Ascending aorta (tissue), 2 donors: Measurements from ENCODE around the gene SYTL3. TPM values are rescaled to one million over a fixed set of nuclear protein-coding genes. Genes with fewer than 3 reads are reported as not detected.

Experiments
- DNase-seq, 2 donors: peaks; one replicate each; pipeline ENCODE4 v3.0.0-alpha.2; 2019; ENCODE audit warnings: low spot score in 2 of 2
- H3K27ac ChIP-seq, 2 donors: fragments of 200-600 bp; sonication (generic); one replicate each; pipeline ENCODE4 v1.5.1; 2016 to 2017; ENCODE audit warnings: mild to moderate bottlenecking in 1 of 2
- H3K27me3 ChIP-seq: fragments of 200-600 bp; sonication (generic); one replicate; pipeline ENCODE4 v1.5.1; 2017
- H3K36me3 ChIP-seq, 2 donors: fragments of 200-600 bp; sonication (generic); one replicate each; pipeline ENCODE4 v1.5.1; 2016
- H3K4me1 ChIP-seq, 2 donors: fragments of 200-600 bp; sonication (generic); one replicate each; pipeline ENCODE4 v1.5.1; 2016 to 2017; ENCODE audit warnings: mild to moderate bottlenecking in 1 of 2
- H3K4me3 ChIP-seq, 2 donors: fragments of 200-600 bp; sonication (generic); one replicate each; pipeline ENCODE4 v1.5.1; 2016 to 2017; ENCODE audit warnings: mild to moderate bottlenecking in 1 of 2
- H3K9me3 ChIP-seq, 2 donors: fragments of 200-600 bp; sonication (generic); one replicate each; pipeline ENCODE4 v1.5.1; 2016
- CTCF ChIP-seq, 3 experiments: fragments of 200-600 bp in 2 of 3; fragments of 450-650 bp in 1 of 3; sonication (generic) in 2 of 3; IDR thresholded peaks; one replicate each; pipeline ENCODE4 v1.5.1; 2016 to 2019; ENCODE audit warnings: antibody characterized with exemption in 3 of 3, mild to moderate bottlenecking in 1 of 3, moderate library complexity in 1 of 3
- intact Hi-C: fragments of 100-400 bp; cut with DNase I; formaldehyde crosslinking; loops from one replicate; pipeline ENCODE4 v1.15.1; 2023
- total RNA-seq: library from RNA; depleted of rRNA; stranded (reverse); fragments of >200 nt; gene quantifications from one replicate; pipeline ENCODE4 v1.1.0, GENCODE V29; 2016

The SYTL3 gene
- total RNA-seq, 1 donor from 2014 or later = 4.7 TPM

- Histone ChIP-seq H3K36me3 (no peaks in the 10 kb centered on the region), H3K9me3 (no peaks in the 10 kb centered on the region), H3K27me3 (no peaks in the 10 kb centered on the region), H3K27ac (no peak overlapping the region), H3K4me1 (no peaks in the 10 kb centered on the region), H3K4me3 (no peak overlapping the region)
- intact Hi-C loops = no loop called here
- no peak for DNase-seq
- no peak for TF ChIP-seq CTCF (IDR thresholded peaks at IDR 0.05)
Observed at GRCh38 chr6:158662607-158662953, 12.7 kb downstream of the SYTL3 start.

DNA sequence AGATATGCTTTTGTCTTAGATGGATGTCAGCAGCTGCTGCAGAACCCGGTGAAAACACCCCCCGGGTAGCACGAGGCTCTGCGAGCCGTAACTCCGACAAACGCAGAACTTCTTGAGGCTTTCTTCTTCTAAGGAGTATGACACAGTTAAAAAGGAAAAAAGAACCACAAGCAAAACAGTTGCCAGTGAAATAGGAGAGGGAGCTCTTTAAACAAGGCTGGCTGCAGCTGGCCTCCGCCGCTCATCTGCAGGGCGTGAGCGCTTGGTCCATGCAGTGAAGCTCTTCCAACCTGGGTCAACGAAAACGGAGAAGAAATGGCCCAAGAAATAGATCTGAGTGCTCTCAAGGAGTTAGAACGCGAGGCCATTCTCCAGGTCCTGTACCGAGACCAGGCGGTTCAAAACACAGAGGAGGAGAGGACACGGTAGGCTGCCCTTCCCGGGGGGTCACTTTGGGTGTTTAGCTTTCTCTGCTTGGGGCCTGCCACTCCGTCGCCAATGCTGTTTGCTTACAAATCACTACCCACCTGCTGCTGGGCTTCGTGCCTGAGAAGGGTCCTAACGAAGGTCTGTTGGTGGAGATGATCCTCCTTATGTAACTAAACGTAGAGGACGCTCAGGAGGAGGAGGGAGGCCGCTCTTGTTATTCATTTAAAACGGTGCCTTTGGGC is 13.2 kb downstream of the SYTL3 start:
- TF ChIP-seq CTCF (IDR thresholded peaks at IDR 0.05) = no peak
- Histone ChIP-seq H3K4me3 (peak overlapping the region in 1 of 2 donors; percentile 8), H3K27ac (no peak overlapping the region), H3K27me3 (no peaks in the 10 kb centered on the region), H3K9me3 (no peaks in the 10 kb centered on the region), H3K4me1 (no peaks in the 10 kb centered on the region), H3K36me3 (no peaks in the 10 kb centered on the region)
- intact Hi-C loops = no loop called here
- peak in 1 of 2 donors; percentile 57 for DNase-seq

GRCh38 chr6:158663625-158664165 is 13.8 kb downstream of the SYTL3 start:
- TF ChIP-seq CTCF (IDR thresholded peaks at IDR 0.05) = no peak
- Histone ChIP-seq H3K4me1 (no peaks in the 10 kb centered on the region), H3K36me3 (no peaks in the 10 kb centered on the region), H3K9me3 (no peaks in the 10 kb centered on the region), H3K4me3 (peak overlapping the region in 1 of 2 donors; percentile 8), H3K27me3 (no peaks in the 10 kb centered on the region), H3K27ac (no peak overlapping the region)
- DNase-seq = peak in 1 of 2 donors; percentile 56
- intact Hi-C loops = no loop called here

GRCh38 chr6:158665332-158665731 is 15.5 kb downstream of the SYTL3 start:
- Histone ChIP-seq H3K9me3 (no peaks in the 10 kb centered on the region), H3K36me3 (no peaks in the 10 kb centered on the region), H3K27ac (no peak overlapping the region), H3K27me3 (no peaks in the 10 kb centered on the region), H3K4me1 (no peaks in the 10 kb centered on the region), H3K4me3 (no peak overlapping the region)
- no peak for TF ChIP-seq CTCF (IDR thresholded peaks at IDR 0.05)
- DNase-seq = peak in 1 of 2 donors; percentile 51
- intact Hi-C loops = no loop called here

DNA sequence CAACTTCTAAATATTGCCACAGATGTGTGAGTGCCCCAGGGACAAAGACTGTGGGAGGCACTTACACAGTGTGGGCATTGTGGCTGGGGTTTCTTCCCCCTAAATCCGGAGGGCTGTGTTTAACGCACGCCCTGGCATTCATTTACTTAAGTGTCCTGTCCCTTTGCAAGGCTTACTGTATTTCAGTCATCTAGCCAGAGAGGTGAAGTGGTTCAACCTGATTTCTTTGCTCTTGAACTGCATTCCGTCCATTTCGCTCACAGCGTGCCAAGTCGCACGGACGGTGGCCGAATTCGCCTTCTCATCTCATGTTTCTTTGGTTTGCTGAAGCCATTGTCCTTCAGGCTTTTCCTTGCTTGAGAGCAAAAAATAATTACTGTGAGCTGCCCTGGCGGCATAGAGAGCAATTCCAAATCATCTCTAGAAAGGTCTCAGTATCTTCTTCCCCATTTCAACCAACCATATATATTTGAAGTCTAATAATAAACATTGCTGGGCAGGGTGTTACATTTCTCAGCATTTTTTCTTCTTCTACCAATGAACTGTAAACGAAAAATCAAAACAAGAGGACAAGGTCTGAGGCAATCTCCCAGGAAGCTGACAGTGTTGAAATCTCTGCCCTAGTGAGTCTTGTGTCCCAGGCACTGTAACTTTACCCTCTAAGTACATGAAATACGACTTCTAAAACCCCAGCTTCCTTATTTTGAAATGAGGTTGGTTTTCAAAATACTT is 16.9 kb downstream of the SYTL3 start:
- intact Hi-C loops = no loop called here
- no peaks in the 10 kb centered on the region for H3K9me3 ChIP-seq
- H3K27ac ChIP-seq = no peak overlapping the region
- no peak for TF ChIP-seq CTCF (IDR thresholded peaks at IDR 0.05)
- H3K36me3 ChIP-seq = no peaks in the 10 kb centered on the region
- H3K27me3 ChIP-seq = no peaks in the 10 kb centered on the region
- no peaks in the 10 kb centered on the region for H3K4me1 ChIP-seq
- no peak overlapping the region for H3K4me3 ChIP-seq
- peak in 1 of 2 donors; percentile 62 for DNase-seq
